Measurements from ENCODE around the gene PGAP3.
A peak's percentile ranks its signal among the peaks of the same experiment; 100 is the strongest.
"Not testable (repeated sequence)": the region's sequence is repeated elsewhere in the genome, so short reads cannot be mapped to it uniquely, and the experiment has no call there.

Gene PGAP3

DNA sequence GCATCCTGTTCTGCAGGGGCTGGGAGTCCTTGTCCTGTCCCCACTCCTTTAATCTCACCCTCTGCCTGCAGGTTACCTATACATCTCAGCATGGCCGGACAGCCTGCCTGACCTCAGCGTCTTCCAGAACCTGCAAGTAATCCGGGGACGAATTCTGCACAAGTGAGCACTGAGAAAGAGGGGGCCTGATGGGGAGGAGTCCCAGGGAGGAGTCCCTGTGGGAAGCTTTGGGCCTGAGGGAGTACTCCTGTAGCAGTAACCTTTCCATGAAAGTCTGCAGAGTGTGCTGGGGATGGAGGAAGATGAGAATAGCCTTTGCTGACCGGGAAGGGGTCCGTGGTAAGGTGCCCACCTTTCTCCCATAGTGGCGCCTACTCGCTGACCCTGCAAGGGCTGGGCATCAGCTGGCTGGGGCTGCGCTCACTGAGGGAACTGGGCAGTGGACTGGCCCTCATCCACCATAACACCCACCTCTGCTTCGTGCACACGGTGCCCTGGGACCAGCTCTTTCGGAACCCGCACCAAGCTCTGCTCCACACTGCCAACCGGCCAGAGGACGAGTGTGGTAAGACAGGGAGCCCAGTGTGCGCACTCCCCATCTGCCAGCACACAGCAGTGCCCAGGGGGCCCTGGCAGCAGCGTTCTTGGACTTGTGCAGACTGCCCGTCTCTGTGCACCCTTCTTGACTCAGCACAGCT is 27.7 kb upstream of the PGAP3 start:
- DNase-seq, result no peak

GRCh38 chr17:39714234-39714633 is 26.4 kb upstream of the PGAP3 start:
- no peak for DNase-seq

- no peak for DNase-seq
These were observed 24.0 kb upstream of the PGAP3 start for GRCh38 chr17:39711851-39712250.

GRCh38 chr17:39711071-39711470 is 23.2 kb upstream of the PGAP3 start:
- DNase-seq, result not testable (repeated sequence)

DNA sequence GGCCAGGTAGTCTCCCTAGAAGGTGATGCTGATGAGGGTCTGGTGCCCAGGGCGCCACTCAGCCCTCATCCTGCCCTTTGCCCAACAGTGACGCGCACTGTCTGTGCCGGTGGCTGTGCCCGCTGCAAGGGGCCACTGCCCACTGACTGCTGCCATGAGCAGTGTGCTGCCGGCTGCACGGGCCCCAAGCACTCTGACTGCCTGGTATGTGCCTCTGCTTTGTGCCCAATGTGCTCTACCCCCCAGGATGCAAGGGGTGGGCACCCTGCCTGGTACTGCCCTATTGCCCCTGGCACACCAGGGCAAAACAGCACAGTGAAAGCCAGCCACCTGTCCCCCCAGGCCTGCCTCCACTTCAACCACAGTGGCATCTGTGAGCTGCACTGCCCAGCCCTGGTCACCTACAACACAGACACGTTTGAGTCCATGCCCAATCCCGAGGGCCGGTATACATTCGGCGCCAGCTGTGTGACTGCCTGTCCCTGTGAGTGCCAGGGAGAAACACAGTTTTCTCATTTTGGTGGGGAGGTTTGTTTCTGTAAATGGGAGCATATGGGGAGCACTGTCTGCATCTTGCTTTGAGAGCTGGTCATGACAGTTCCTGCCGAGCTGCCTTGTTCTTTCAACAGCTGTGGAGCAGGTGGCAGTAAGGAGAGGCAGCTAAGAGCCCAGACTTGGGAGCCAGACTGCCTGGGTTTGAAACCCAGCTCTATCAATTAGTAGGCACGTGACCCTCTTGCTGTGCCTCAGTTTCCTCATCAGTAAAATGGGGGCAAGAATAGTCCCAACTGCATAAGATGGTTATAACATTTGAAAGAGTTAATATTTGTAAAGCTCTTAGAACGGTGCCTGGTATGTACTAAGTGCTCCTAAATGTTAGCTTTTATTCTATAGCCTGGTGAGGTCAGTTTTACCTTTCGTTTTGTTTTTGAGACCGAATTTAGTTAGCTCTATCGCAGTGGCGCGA is 22.4 kb upstream of the PGAP3 start:
- DNase-seq, result no peak

DNA sequence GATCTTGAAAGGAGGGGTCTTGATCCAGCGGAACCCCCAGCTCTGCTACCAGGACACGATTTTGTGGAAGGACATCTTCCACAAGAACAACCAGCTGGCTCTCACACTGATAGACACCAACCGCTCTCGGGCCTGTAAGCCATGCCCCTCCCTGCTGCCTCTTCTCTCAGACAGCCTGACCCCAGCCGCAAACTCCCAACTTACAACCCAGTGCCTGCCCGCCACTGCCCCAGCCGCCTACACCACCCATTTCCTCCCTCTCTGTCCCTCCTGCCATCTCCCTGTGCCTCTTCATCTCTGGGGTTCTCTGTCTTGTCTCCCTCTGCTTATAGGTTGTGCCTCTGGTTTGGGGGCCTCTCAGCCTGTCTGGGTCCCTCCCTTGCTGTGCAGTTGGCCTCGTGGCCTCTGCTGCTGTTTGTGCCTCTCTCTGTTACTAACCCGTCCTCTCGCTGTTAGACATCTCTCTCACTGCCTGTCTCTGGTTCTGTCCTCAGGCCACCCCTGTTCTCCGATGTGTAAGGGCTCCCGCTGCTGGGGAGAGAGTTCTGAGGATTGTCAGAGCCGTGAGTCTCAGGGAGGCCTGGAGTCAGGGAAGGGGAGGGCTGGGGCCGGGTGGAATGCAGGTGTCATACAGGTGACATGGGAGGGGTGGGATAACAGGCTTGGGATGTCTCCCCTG is 21.6 kb upstream of the PGAP3 start:
- DNase-seq, result no peak

GRCh38 chr17:39706921-39707337 is 19.1 kb upstream of the PGAP3 start:
- no peak for DNase-seq

GRCh38 chr17:39706383-39706782 is 18.5 kb upstream of the PGAP3 start:
- no peak for DNase-seq

GRCh38 chr17:39705786-39706348 is 18.0 kb upstream of the PGAP3 start:
- DNase-seq, result no peak

- DNase-seq, result no peak
These were observed 17.1 kb upstream of the PGAP3 start for GRCh38 chr17:39704821-39705551.

- no peak for DNase-seq
These were observed 16.1 kb upstream of the PGAP3 start for GRCh38 chr17:39703913-39704312.

DNA sequence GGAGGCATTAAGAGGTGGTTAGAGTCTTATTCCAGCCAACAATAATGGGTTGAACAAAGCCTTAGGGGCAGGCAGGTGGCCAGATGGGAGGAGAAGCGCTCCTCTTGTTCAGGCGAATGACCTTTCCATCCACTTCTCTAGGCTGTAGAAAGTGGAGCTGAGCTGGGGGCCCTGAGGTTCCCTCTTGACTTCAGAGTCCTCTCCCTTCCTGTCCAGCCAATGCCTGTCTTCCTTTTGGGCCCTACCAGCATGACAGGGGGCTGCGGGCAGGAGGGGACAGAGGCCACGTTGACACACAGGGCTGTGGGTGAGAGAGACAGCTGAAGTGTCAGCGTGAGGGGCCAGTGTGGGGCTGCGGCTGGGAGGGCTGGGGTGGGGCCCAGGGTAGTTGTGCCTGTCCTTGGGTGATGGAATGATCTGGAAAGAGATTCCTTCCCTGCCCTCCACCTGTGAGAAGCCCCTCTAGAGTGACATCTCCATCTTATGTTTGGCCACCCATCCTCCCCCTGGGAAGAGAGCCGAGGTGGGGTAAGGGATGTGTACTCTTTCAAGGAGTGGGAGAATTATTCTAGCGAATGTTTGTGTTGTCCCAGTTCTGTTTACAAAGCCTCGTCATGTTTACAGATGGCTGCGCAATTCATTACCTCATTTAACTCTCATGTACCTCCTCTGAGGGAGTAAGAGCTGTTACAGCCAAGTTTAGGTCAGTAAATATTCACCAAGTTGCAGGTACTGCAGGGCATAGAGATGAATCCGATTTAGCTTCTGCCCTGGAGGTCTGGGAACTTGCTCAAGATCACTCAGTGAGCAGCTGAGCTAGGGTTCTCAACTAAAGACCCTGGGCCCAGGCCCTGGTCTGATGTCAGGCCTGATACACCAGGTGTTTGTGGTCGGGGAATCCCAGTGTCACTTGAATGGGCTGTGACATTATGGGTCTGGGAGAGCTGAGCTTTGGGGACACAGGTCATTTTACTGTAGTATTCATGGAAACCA is 15.3 kb upstream of the PGAP3 start:
- DNase-seq, result no peak

DNA sequence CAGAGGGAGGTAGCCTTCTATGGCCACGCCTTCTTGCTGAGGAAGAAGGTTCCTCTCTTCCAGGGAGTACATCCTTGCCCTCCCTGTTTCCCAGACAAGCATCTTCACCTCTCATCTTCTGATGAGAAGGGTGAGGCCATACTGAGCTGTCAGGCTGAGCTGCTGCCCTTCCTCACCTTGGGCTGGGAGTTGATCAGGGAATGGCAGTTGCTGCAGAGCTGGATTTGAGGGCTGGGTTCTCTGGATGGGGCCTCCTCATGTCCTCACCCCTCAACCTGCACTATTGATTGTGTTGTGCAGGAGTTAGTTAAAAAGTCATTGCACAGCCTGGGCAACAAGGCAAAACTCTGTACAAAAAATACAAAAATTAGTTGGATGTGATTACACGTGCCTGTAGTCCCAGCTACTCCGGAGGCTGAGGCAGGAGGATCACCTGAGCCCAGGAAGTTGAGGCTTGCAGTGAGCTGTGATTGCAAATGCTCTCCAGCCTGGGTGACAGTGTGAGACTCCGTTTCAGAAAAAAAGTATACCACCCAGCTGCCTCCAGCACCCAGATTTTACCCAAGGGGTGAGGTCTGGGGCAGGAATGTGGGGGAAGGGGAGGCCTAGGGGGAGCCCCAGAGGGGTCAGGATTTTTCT is 14.0 kb upstream of the PGAP3 start:
- no peak for DNase-seq

DNA sequence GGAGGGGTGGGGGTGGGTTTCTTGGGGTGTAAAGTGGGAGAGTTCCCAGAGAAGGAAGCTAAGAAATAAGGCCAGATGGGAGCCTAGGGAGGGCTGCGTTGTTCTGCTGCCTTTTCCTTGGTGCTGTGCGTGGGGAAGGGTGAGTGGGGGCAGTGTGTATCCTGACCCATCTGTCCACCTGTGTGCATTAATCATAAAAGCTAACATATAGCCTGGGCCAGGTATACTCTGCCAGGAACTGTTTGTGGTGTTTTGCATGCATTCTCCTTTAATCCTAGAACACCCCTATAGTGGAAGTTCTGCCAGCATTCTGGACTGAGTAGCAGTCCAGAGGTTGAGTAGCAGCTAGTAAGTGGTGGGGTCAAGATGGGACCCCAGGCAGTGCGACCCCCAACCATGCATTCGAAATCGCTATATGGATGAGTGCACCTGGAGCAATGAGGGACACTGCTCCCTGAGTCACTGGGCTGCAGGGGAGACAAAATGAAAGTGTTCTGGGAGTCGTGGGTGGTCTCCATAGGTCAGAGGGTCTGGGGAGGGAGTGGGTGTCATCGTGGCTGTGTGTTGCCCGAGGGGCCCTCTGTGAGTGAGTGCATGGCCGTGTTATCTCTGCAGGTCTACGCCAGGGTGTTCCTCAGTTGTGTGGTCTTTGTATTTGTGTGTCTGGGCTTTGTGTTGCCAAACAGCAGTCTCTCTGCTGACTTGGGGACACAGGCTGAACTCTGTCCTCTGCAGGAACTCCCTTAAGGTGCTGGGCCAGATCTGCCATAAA is 13.3 kb upstream of the PGAP3 start:
- DNase-seq, result no peak

GRCh38 chr17:39700148-39700987 is 12.5 kb upstream of the PGAP3 start:
- no peak for DNase-seq

DNA sequence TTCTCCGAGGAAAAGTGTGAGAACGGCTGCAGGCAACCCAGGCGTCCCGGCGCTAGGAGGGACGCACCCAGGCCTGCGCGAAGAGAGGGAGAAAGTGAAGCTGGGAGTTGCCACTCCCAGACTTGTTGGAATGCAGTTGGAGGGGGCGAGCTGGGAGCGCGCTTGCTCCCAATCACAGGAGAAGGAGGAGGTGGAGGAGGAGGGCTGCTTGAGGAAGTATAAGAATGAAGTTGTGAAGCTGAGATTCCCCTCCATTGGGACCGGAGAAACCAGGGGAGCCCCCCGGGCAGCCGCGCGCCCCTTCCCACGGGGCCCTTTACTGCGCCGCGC is 11.9 kb upstream of the PGAP3 start, which contains the start of gene ERBB2:
Gene ERBB2, plus strand, starts transcription at position 247 of the 330 bp plus-strand sequence. CDS start 175 bp downstream, outside the sequence.
- peak in 1 of 3 donors; percentile 52 for DNase-seq

DNA sequence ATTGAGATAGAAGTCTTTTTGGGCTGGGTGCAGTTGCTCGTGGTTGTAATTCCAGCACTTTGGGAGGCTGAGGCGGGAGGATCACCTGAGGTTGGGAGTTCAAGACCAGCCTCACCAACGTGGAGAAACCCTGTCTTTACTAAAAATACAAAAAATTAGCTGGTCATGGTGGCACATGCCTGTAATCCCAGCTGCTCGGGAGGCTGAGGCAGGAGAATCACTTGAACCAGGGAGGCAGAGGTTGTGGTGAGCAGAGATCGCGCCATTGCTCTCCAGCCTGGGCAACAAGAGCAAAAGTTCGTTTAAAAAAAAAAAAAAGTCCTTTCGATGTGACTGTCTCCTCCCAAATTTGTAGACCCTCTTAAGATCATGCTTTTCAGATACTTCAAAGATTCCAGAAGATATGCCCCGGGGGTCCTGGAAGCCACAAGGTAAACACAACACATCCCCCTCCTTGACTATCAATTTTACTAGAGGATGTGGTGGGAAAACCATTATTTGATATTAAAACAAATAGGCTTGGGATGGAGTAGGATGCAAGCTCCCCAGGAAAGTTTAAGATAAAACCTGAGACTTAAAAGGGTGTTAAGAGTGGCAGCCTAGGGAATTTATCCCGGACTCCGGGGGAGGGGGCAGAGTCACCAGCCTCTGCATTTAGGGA is 11.4 kb upstream of the PGAP3 start:
- not testable (repeated sequence) for DNase-seq

DNA sequence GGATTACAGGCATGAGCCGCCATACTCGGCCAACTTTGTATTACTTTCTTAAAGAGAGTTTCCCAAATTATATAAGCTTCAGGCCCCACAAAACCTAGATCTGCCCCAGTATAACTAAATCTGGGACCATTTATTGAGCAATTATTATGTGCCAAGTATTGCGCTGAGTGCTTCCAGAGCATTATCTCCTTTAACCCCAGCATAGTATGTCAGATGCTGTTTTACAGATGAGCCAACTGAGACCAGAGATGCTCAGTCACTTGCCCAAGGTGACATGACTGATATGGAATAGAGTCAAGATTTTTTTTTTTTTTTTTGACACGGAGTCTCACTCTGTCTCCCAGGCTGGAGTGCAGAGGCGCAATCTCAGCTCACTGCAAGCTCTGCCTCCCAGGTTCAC is 10.1 kb upstream of the PGAP3 start:
- no peak for DNase-seq

Measured in suppressor macrophage treated with lipopolysaccharide for 1 hour (primary cell).